SK-N-SH (cell line): ENCODE data around the gene WBP1. TPM values are rescaled to one million over a fixed set of nuclear protein-coding genes. Genes with fewer than 3 reads are reported as not detected.

Experiments
- CTCF ChIA-PET: fragments of 300-600, 350-600 bp; formaldehyde crosslinking; extraction: SDS; loops from one replicate; lab custom pipeline; 2021; lab: Yijun Ruan, JAX
- POLR2A ChIA-PET: fragments of 350-600 bp; sonication (Branson Sonifier 250); formaldehyde crosslinking; extraction: SDS; loops from one replicate; lab custom pipeline; 2020; ENCODE audit warnings: antibody characterized with exemption, inconsistent platforms; lab: Yijun Ruan, JAX
- DNase-seq: peaks from one replicate; pipeline ENCODE4 v3.0.0; 2012
- H2AFZ ChIP-seq: fragments of 200-600 bp; sonication (generic); 2 replicates; pipeline ENCODE4 v1.8.1; 2016; ENCODE audit warnings: antibody characterized with exemption, mild to moderate bottlenecking, low read depth
- H3F3A ChIP-seq: fragments of 200-600 bp; sonication (generic); replicated peaks from 2 replicates; pipeline ENCODE3; 2016; ENCODE audit warnings: antibody characterized with exemption, mild to moderate bottlenecking; ENCODE audit not compliant: insufficient read depth
- H3K27ac ChIP-seq, 2 experiments: fragments of 200-500 bp in 1 of 2; fragments of 200-600 bp in 1 of 2; sonication (Bioruptor generic) in 1 of 2; sonication (generic), shearing (Covaris generic) in 1 of 2; 2 replicates each; pipeline versions ENCODE4 v1.5.1 to v1.6.1; 2014 to 2016; ENCODE audit warnings: low read depth in 2 of 2, inconsistent platforms in 1 of 2, low read length in 1 of 2, mild to moderate bottlenecking in 1 of 2, mixed read lengths in 1 of 2
- H3K27me3 ChIP-seq: fragments of 200-600 bp; sonication (generic), shearing (Covaris generic); 2 replicates; pipeline ENCODE4 v1.6.1; 2016; ENCODE audit warnings: mixed run types; ENCODE audit not compliant: insufficient read depth
- H3K36me3 ChIP-seq, 2 experiments: fragments of 200-500 bp in 1 of 2; fragments of 200-600 bp in 1 of 2; sonication (Bioruptor generic) in 1 of 2; sonication (generic) in 1 of 2; replicated peaks in 1 of 2; 2 replicates each; pipeline versions ENCODE3 to v1.5.1; 2014 to 2016; ENCODE audit warnings: low read length in 1 of 2, mild to moderate bottlenecking in 1 of 2; ENCODE audit not compliant: insufficient read depth in 2 of 2, control insufficient read depth in 1 of 2
- H3K4me1 ChIP-seq, 2 experiments: fragments of 200-500 bp in 1 of 2; fragments of 200-600 bp in 1 of 2; sonication (Bioruptor generic) in 1 of 2; sonication (generic), shearing (Covaris generic) in 1 of 2; 2 replicates each; pipeline versions ENCODE4 v1.5.1 to v1.6.1; 2014 to 2016; ENCODE audit warnings: low read depth in 1 of 2, low read length in 1 of 2, mixed run types in 1 of 2; ENCODE audit not compliant: insufficient read depth in 2 of 2, control insufficient read depth in 1 of 2
- H3K4me2 ChIP-seq: fragments of 200-600 bp; sonication (generic), shearing (Covaris generic); 2 replicates; pipeline ENCODE4 v1.6.1; 2017; ENCODE audit warnings: mixed run types
- H3K4me3 ChIP-seq, 2 experiments: fragments of 200-500 bp in 1 of 2; fragments of 200-600 bp in 1 of 2; sonication (Bioruptor generic) in 1 of 2; sonication (generic), shearing (Covaris generic) in 1 of 2; 2 replicates each; pipeline versions ENCODE4 v1.5.1 to v1.8.1; 2014 to 2016; ENCODE audit warnings: low read depth in 2 of 2, inconsistent platforms in 1 of 2, low read length in 1 of 2, mild to moderate bottlenecking in 1 of 2, mixed read lengths in 1 of 2, moderate library complexity in 1 of 2
- H3K79me2 ChIP-seq: fragments of 200-600 bp; sonication (generic); 2 replicates; pipeline ENCODE4 v1.8.1; 2017; ENCODE audit warnings: mild to moderate bottlenecking; ENCODE audit not compliant: insufficient read depth
- H3K9ac ChIP-seq: fragments of 200-600 bp; sonication (generic); 2 replicates; pipeline ENCODE4 v1.6.1; 2017; ENCODE audit warnings: mixed run types
- H3K9me2 ChIP-seq: fragments of 200-600 bp; sonication (generic); 2 replicates; pipeline ENCODE4 v1.6.1; 2017; ENCODE audit warnings: mixed run types
- H3K9me3 ChIP-seq: fragments of 200-600 bp; sonication (generic); 2 replicates; pipeline ENCODE4 v1.6.1; 2017; ENCODE audit warnings: mixed run types, mild to moderate bottlenecking, moderate library complexity
- H4K20me1 ChIP-seq: fragments of 200-600 bp; sonication (generic); 2 replicates; pipeline ENCODE4 v1.6.1; 2017; ENCODE audit warnings: mild to moderate bottlenecking, mixed run types; ENCODE audit not compliant: insufficient read depth
- CHD2 ChIP-seq: fragments of 150-350 bp; IDR thresholded peaks from 2 replicates; pipeline ENCODE4 v1.6.1; 2018; ENCODE audit warnings: low read length; ENCODE audit not compliant: partially characterized antibody
- CTCF ChIP-seq: fragments of 200-600 bp; sonication (generic); IDR thresholded peaks from 2 replicates; pipeline ENCODE4 v1.6.1; 2017; ENCODE audit warnings: antibody characterized with exemption, mild to moderate bottlenecking, moderate library complexity
- EP300 ChIP-seq, 2 experiments: IDR thresholded peaks; 2 replicates each; pipeline versions ENCODE4 v1.4.0 to v1.6.1; 2012; ENCODE audit warnings: borderline replicate concordance in 1 of 2, low read depth in 1 of 2, low read length in 1 of 2
- FOXM1 ChIP-seq: IDR thresholded peaks from 2 replicates; pipeline ENCODE4 v1.4.0; 2012; ENCODE audit warnings: low read depth, mild to moderate bottlenecking
- MAX ChIP-seq: IDR thresholded peaks from 2 replicates; pipeline ENCODE4 v1.4.0; 2012; ENCODE audit warnings: low read depth
- MEF2A ChIP-seq: IDR thresholded peaks from 2 replicates; pipeline ENCODE4 v1.4.0; 2012; ENCODE audit warnings: low read depth, borderline replicate concordance
- NFIC ChIP-seq: IDR thresholded peaks from 2 replicates; pipeline ENCODE4 v1.4.0; 2012; ENCODE audit warnings: borderline replicate concordance
- POLR2AphosphoS5 ChIP-seq: IDR thresholded peaks from 2 replicates; pipeline ENCODE4 v1.6.1; 2012; ENCODE audit warnings: low read depth, low read length
- RAD21 ChIP-seq: IDR thresholded peaks from 2 replicates; pipeline ENCODE4 v1.6.1; 2012; ENCODE audit warnings: mild to moderate bottlenecking, low read length
- REST ChIP-seq: IDR thresholded peaks from 2 replicates; pipeline ENCODE4 v1.6.1; 2012; ENCODE audit warnings: mild to moderate bottlenecking, low read depth, low read length, moderate library complexity
- RFX5 ChIP-seq: IDR thresholded peaks from 2 replicates; pipeline ENCODE4 v1.6.1; 2012; ENCODE audit warnings: mild to moderate bottlenecking, improper control_type of control experiment, low read length
- SIN3A ChIP-seq: IDR thresholded peaks from 2 replicates; pipeline ENCODE4 v1.6.1; 2012; ENCODE audit warnings: low read depth, mild to moderate bottlenecking, low read length, moderate library complexity, borderline replicate concordance
- TAF1 ChIP-seq: IDR thresholded peaks from 2 replicates; pipeline ENCODE4 v1.6.1; 2012; ENCODE audit warnings: low read depth, mild to moderate bottlenecking, low read length, moderate library complexity, borderline replicate concordance
- TCF12 ChIP-seq: IDR thresholded peaks from 2 replicates; pipeline ENCODE4 v1.4.0; 2012
- USF1 ChIP-seq: IDR thresholded peaks from 2 replicates; pipeline ENCODE4 v1.4.0; 2012; ENCODE audit warnings: low read depth, borderline replicate concordance
- WGBS: methylation state at CpG from one replicate; pipeline ENCODE4 v1.1.6; 2017; ENCODE audit warnings: low lambda C conversion rate; 5-methylcytosine and 5-hydroxymethylcytosine counted together
- polyA plus RNA-seq, 3 experiments: library from polyadenylated mRNA; depleted of rRNA; stranded (reverse); fragments of >200 nt; gene quantifications; 2 replicates each; pipeline ENCODE4 v1.2.3, GENCODE V29; 2012

Gene WBP1
- polyA plus RNA-seq, 1 of the 3 experiments (the other 2 are of a cell fraction), result 184 TPM

- Histone ChIP-seq H3K9ac (no peak overlapping the region), H2AFZ (no peak overlapping the region), H3K4me2 (no peak overlapping the region), H3K9me2 (no peaks in the 10 kb centered on the region), H3K27ac (no peak overlapping the region), H3K27me3 (no peaks in the 10 kb centered on the region)
- CTCF ChIA-PET, result interaction anchor here (0.7 to 3.9 kb wide), 8 partner anchors 9 to 216 kb away, joined by 3 to 28 read pairs (median 4); partner anchors contain the start of gene TLX2
- TF ChIP-seq NFIC (no peak), SIN3A (no peak), POLR2AphosphoS5 (no peak), REST (no peak), CTCF (peak; percentile 45), TCF12 (no peak), RAD21 (peak; percentile 15; the same call in 1 of the 2 replicates)
- TF ChIP-seq, all 33 proteins: peak for 2
- POLR2A ChIA-PET, result interaction anchor here (6.9 kb wide), 1 partner anchor 15 kb away, joined by 60 read pairs; the partner anchor contains the start of gene WBP1
- Histone ChIP-seq H3K79me2 (peaks cover 30% of the 10 kb centered on the region), H3K4me1 (peaks cover 6 to 7% of the 10 kb centered on the region in 2 experiments; a peak in 2 of 4 replicates), H3F3A (peaks cover 35% of the 10 kb centered on the region), H3K36me3 (peaks cover 24 to 37% of the 10 kb centered on the region in 2 experiments), H4K20me1 (no peaks in the 10 kb centered on the region), H3K9me3 (no peaks in the 10 kb centered on the region), H3K4me3 (no peak overlapping the region)
- 95% methylated on average over 5 of the region's 5 CpGs for WGBS
- DNase-seq, result peak; percentile 37
Observed at GRCh38 chr2:74474899-74475298, 16.7 kb downstream of the WBP1 start.

GRCh38 chr2:74481431-74481830 lies 23.2 kb downstream of the WBP1 start:
- Histone ChIP-seq H3K79me2 (peaks cover 70% of the 10 kb centered on the region), H3K4me2 (peak overlapping the region; percentile 86), H3K27ac (no peak overlapping the region), H3K9ac (peak overlapping the region; percentile 79), H3F3A (peaks cover 3% of the 10 kb centered on the region), H3K36me3 (peaks cover 15 to 25% of the 10 kb centered on the region in 2 experiments), H3K9me2 (no peaks in the 10 kb centered on the region), H2AFZ (no peak overlapping the region), H3K9me3 (no peaks in the 10 kb centered on the region), H3K4me1 (peaks cover 13 to 16% of the 10 kb centered on the region in 2 experiments; a peak in 3 of 4 replicates), H4K20me1 (no peaks in the 10 kb centered on the region), H3K27me3 (no peaks in the 10 kb centered on the region), H3K4me3 (peak overlapping the region; percentile 70 to 97)
- ChIA-PET POLR2A (interaction anchor here (1.0 to 3.5 kb wide), 11 partner anchors 9 to 108 kb away, joined by 3 to 24 read pairs (median 8); partner anchors contain the start of genes AUP1, C2orf81, HTRA2 and MRPL53), CTCF (interaction anchor here (0.9 to 7.5 kb wide), 14 partner anchors 9 to 147 kb away, joined by 3 to 116 read pairs (median 8); partner anchors contain the start of genes AUP1, HTRA2, MRPL53 and PCGF1)
- WGBS, result 57% methylated on average over 2 of the region's 3 CpGs
- DNase-seq, result no peak
- TF ChIP-seq RFX5 (no peak), TAF1 (no peak), CHD2 (no peak), REST (no peak), MAX (no peak), USF1 (no peak), MEF2A (no peak), POLR2AphosphoS5 (no peak), TCF12 (no peak), FOXM1 (no peak), EP300 (IDR thresholded peaks at IDR 0.05; ENCODE audit: borderline replicate concordance in 1 of 2, low read depth in 1 of 2, low read length in 1 of 2) (no peak)
